Suprapubic skin (tissue), 4 donors: ENCODE results near the gene CLEC2B. TPM values are rescaled to one million over a fixed set of nuclear protein-coding genes. Genes with fewer than 3 reads are reported as not detected.
A peak's percentile ranks its signal among the peaks of the same experiment; 100 is the strongest.
"Not testable (repeated sequence)": the region's sequence is repeated elsewhere in the genome, so short reads cannot be mapped to it uniquely, and the experiment has no call there.

Experiments used
- DNase-seq, 2 donors: peaks; one replicate each; pipeline ENCODE4 v3.0.0-alpha.2; 2019; ENCODE audit warnings: low spot score in 2 of 2
- H3K27ac ChIP-seq: fragments of 200-600 bp; sonication (generic); one replicate; pipeline ENCODE4 v1.5.1; 2019
- H3K27me3 ChIP-seq: fragments of 200-600 bp; sonication (generic); one replicate; pipeline ENCODE4 v1.5.1; 2019
- H3K36me3 ChIP-seq: fragments of 200-600 bp; sonication (generic); one replicate; pipeline ENCODE4 v1.5.1; 2019
- H3K4me1 ChIP-seq: fragments of 200-600 bp; sonication (generic); one replicate; pipeline ENCODE4 v1.5.1; 2019
- H3K4me3 ChIP-seq: fragments of 200-600 bp; sonication (generic); one replicate; pipeline ENCODE4 v1.5.1; 2019; ENCODE audit warnings: mild to moderate bottlenecking
- H3K9me3 ChIP-seq: fragments of 200-600 bp; sonication (generic); one replicate; pipeline ENCODE4 v1.5.1; 2019
- EP300 ChIP-seq: sonication (generic); formaldehyde crosslinking; IDR thresholded peaks from one replicate; pipeline ENCODE4 v1.6.1; 2017; ENCODE audit warnings: antibody characterized with exemption
- POLR2A ChIP-seq, 2 donors: fragments of 450-650 bp; IDR thresholded peaks; one replicate each; pipeline ENCODE4 v1.6.1; 2017; ENCODE audit warnings: antibody characterized with exemption in 2 of 2, mild to moderate bottlenecking in 2 of 2, moderate library complexity in 2 of 2
- POLR2AphosphoS5 ChIP-seq, 3 donors: sonication (generic); formaldehyde crosslinking; IDR thresholded peaks; one replicate each; pipeline ENCODE4 v1.6.1; 2017; ENCODE audit warnings: antibody characterized with exemption in 3 of 3
- WGBS: methylation state at CpG from one replicate; pipeline ENCODE4 v1.1.5; 2018; 5-methylcytosine and 5-hydroxymethylcytosine counted together
- total RNA-seq, 4 donors: library from RNA; depleted of rRNA; stranded (reverse); fragments of >200 nt; gene quantifications; one replicate each; pipeline ENCODE4 v1.1.0, GENCODE V29; 2016
- TF ChIP-seq, protein P1 (sequence below), 2 donors: fragments of 200-600 bp in 1 of 2; fragments of 450-650 bp in 1 of 2; sonication (generic) in 1 of 2; IDR thresholded peaks; one replicate each; pipeline ENCODE4 v1.5.1; 2016 to 2019; ENCODE audit warnings: antibody characterized with exemption in 2 of 2, mild to moderate bottlenecking in 1 of 2, moderate library complexity in 1 of 2

Gene CLEC2B
- total RNA-seq, 4 donors from 2014 or later: 41.9 to 81.2 (median 53.5) TPM

DNA sequence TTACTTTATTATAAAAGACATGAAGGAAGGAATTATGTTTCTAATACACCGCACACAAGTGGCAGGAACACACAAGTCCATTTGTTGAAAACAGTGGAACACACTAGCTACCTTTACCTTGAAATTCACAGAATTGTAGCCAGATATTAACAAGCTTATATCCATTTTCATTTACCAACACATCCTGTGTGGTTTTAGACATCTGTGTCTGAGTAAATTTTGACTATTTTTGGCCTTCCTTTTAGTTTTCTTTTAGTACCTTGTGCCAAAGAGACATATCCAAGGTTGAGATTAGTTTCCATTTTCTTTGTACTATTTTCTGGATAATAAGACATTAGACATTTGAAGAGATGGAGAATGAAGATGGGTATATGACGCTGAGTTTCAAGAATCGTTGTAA, 12.1 kb upstream of the CLEC2B start, which contains the start of gene KLRF2:
Gene KLRF2 (plus strand): TSS at position 244 of the 400 bp plus-strand sequence. CDS start 107 bp downstream, at position 351.
- DNase-seq: no peak
- no peak within 1 kb of the TSS for H3K27ac ChIP-seq
- H3K4me1 ChIP-seq: peaks cover 14% of the 10 kb centered on the region
- TF ChIP-seq, protein P1, sequence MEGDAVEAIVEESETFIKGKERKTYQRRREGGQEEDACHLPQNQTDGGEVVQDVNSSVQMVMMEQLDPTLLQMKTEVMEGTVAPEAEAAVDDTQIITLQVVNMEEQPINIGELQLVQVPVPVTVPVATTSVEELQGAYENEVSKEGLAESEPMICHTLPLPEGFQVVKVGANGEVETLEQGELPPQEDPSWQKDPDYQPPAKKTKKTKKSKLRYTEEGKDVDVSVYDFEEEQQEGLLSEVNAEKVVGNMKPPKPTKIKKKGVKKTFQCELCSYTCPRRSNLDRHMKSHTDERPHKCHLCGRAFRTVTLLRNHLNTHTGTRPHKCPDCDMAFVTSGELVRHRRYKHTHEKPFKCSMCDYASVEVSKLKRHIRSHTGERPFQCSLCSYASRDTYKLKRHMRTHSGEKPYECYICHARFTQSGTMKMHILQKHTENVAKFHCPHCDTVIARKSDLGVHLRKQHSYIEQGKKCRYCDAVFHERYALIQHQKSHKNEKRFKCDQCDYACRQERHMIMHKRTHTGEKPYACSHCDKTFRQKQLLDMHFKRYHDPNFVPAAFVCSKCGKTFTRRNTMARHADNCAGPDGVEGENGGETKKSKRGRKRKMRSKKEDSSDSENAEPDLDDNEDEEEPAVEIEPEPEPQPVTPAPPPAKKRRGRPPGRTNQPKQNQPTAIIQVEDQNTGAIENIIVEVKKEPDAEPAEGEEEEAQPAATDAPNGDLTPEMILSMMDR (IDR thresholded peaks at IDR 0.05): no peak
- no peak for TF ChIP-seq POLR2AphosphoS5 (IDR thresholded peaks at IDR 0.05)
- H3K4me3 ChIP-seq: no peak within 1 kb of the TSS
- H3K9me3 ChIP-seq: no peaks in the 10 kb centered on the region
- WGBS: 98% methylated on average over 3 of the region's 3 CpGs
- no peaks in the 10 kb centered on the region for H3K36me3 ChIP-seq
- no peaks in the 10 kb centered on the region for H3K27me3 ChIP-seq

DNA sequence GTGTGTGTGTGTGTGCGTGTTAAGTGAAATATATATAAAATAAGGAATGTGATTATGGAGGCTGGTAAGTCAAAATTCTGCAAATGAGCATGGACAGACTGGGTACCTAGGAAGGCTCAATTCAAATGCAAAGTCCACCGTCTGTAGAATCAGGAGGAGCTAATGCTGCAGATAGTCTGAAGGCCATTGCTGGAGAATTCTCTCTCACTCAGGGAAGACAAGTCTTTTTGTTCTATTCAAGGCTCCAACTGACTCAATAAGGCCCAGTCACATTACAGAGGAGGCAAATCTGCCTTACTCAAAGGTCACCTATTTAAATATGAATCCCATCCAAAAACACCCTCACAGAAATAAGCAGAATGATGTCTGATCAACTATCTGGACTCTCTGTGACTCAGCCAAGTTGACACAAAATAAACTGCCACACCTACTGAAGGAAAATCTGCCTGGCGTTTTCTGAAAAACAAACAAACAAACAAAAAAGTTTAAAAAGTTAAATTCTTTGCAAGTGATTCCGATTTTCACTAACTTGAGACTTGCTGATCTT, 11.5 kb upstream of the CLEC2B start:
- Histone ChIP-seq H3K27ac (no peak overlapping the region), H3K4me1 (peaks cover 14% of the 10 kb centered on the region), H3K9me3 (no peaks in the 10 kb centered on the region), H3K36me3 (no peaks in the 10 kb centered on the region), H3K27me3 (no peaks in the 10 kb centered on the region), H3K4me3 (no peak overlapping the region)
- DNase-seq: no peak
- TF ChIP-seq POLR2AphosphoS5 (IDR thresholded peaks at IDR 0.05) (no peak), POLR2A (IDR thresholded peaks at IDR 0.05) (no peak), EP300 (no peak)
- TF ChIP-seq, protein P1 (IDR thresholded peaks at IDR 0.05): no peak
- WGBS: 78% methylated on average over 4 of the region's 4 CpGs

DNA sequence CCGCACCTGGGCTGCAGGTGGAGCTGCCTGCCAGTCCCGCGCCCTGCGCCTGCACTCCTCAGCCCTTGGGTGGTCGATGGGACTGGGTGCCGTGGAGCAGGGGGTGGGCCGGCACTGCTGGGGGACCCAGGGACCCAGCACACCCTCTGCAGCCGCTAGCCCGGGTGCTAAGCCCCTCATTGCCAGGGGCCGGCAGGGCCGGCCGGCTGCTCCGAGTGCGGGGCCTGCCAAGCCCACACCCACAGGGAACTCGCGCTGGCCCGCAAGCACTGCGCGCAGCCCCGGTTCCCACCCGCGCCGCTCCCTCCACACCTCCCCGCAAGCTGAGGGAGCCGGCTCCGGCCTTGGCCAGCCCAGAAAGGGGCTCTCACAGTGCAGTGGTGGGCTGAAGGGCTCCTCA, 7.0 kb upstream of the CLEC2B start:
- WGBS: 100% methylated on average over 1 of the region's 26 CpGs
- H3K4me3 ChIP-seq, H3K9me3 ChIP-seq, H3K27ac ChIP-seq, H3K36me3 ChIP-seq, H3K27me3 ChIP-seq, DNase-seq: not testable (repeated sequence)
- peaks cover 17% of the 10 kb centered on the region for H3K4me1 ChIP-seq

DNA sequence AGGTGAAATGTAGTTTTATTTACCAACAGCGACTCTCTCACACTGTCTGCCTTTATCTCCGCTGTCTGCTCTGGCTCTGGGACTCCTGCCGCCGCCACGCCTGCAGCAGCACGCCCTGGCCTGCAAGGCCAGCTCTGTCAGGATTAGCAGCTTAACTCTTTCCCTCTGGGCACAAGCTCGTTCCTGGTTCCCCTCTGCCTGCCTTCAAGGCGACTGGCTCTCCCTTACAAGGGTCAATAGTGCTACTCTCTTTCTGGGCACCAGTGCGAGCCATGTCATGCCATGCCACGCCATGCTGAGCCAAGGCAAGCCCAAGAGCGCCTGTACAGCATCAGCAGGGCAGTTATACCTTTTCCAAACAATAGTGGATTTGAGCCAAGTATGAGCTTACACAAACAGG, 3.6 kb upstream of the CLEC2B start:
- Histone ChIP-seq H3K4me3 (peak overlapping the region; percentile 16), H3K36me3 (no peaks in the 10 kb centered on the region), H3K9me3 (no peaks in the 10 kb centered on the region), H3K27ac (peak overlapping the region; percentile 94), H3K27me3 (no peaks in the 10 kb centered on the region), H3K4me1 (peaks cover 28% of the 10 kb centered on the region)
- DNase-seq: no peak
- TF ChIP-seq POLR2AphosphoS5 (IDR thresholded peaks at IDR 0.05) (peak in 1 of 3 donors; percentile 45), EP300 (no peak)
- 50% methylated on average over 11 of the region's 11 CpGs for WGBS

DNA sequence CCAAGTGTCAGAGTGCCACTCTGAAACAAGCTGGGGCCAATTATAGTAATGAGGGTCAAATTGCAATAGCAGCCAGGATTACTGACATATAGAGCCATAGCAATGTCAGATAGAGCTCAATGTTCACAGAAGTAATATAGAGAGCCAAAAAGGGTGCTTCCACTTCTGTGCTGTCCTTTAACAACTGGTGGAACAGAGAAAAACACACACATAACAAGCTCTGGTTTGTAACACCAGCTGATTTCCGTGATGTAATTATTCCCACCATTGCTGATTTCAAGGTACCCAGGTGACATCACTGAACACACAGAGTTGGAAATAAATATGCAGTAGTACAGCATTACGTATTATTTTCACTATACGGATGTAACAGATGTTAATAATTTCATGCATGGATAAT, 3.0 kb upstream of the CLEC2B start:
- no peak for DNase-seq
- H3K36me3 ChIP-seq: no peaks in the 10 kb centered on the region
- peaks cover 28% of the 10 kb centered on the region for H3K4me1 ChIP-seq
- peak overlapping the region; percentile 94 for H3K27ac ChIP-seq
- H3K9me3 ChIP-seq: no peaks in the 10 kb centered on the region
- 53% methylated on average over 3 of the region's 3 CpGs for WGBS
- H3K27me3 ChIP-seq: no peaks in the 10 kb centered on the region
- TF ChIP-seq POLR2A (IDR thresholded peaks at IDR 0.05) (no peak), POLR2AphosphoS5 (IDR thresholded peaks at IDR 0.05) (no peak), EP300 (no peak)
- TF ChIP-seq, protein P1 (IDR thresholded peaks at IDR 0.05): no peak
- H3K4me3 ChIP-seq: peak overlapping the region; percentile 16

DNA sequence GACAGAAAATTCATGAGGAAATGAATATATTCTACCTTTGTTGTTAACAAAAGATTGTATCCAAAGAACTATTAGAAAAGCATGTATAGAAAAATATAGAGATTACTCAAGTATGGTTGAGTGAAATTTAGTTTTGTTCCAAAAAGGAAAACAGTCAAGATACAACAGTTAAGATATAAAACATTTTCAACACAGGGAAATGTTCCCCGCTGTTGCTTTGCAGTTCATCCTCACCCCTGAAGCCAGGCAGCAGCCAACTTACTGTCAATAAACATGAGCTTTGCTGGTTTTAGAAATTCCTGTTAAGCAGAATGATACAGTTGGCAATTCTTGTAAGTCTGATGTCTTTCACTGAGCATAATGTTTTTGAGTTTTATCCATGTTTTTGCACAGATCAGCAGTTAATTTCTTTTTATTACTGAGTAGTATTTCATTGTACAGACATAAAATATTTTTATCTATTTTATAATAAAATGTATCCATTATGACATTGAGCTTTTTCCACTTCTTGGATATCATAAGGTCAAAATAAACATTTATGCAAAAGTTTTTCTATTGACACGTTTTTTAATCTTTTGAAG, 1.2 kb upstream of the CLEC2B start:
- no peak for DNase-seq
- Histone ChIP-seq H3K36me3 (no peaks in the 10 kb centered on the region), H3K27ac (peak overlapping the region; percentile 94), H3K9me3 (no peaks in the 10 kb centered on the region), H3K4me3 (peak overlapping the region; percentile 48), H3K4me1 (peaks cover 30% of the 10 kb centered on the region), H3K27me3 (no peaks in the 10 kb centered on the region)
- 42% methylated on average over 2 of the region's 2 CpGs for WGBS
- TF ChIP-seq EP300 (no peak), POLR2AphosphoS5 (IDR thresholded peaks at IDR 0.05) (no peak), POLR2A (IDR thresholded peaks at IDR 0.05) (no peak)
- TF ChIP-seq, protein P1 (IDR thresholded peaks at IDR 0.05): no peak
